ENCODE results near the gene MIEF2.

DNA sequence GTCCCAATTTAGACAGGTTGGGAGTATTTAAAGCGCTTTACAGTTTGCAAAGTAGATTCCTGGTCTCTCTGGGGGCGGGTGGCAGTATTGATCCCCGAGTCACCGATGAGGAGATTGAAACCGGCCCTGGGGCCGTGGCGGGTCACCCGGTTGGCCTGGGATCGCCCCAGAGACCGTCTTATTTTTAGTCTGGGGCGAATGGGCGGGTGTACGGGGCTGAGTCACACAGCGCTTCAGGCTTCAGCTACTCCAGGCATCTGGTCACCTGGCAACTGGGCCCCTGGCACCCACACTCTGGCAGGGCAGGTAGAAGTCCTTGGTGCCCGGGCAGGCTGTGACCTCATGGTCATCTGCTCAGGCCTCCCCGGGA is 669 bp downstream of the MIEF2 start:
- no peak for TF ChIP-seq POLR2A (IDR thresholded peaks at IDR 0.05)
- no peak for TF ChIP-seq POLR2AphosphoS5 (IDR thresholded peaks at IDR 0.05)
- TF ChIP-seq, protein P1, sequence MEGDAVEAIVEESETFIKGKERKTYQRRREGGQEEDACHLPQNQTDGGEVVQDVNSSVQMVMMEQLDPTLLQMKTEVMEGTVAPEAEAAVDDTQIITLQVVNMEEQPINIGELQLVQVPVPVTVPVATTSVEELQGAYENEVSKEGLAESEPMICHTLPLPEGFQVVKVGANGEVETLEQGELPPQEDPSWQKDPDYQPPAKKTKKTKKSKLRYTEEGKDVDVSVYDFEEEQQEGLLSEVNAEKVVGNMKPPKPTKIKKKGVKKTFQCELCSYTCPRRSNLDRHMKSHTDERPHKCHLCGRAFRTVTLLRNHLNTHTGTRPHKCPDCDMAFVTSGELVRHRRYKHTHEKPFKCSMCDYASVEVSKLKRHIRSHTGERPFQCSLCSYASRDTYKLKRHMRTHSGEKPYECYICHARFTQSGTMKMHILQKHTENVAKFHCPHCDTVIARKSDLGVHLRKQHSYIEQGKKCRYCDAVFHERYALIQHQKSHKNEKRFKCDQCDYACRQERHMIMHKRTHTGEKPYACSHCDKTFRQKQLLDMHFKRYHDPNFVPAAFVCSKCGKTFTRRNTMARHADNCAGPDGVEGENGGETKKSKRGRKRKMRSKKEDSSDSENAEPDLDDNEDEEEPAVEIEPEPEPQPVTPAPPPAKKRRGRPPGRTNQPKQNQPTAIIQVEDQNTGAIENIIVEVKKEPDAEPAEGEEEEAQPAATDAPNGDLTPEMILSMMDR (IDR thresholded peaks at IDR 0.05): no peak
- TF ChIP-seq EP300 (IDR thresholded peaks at IDR 0.05): no peak
